CD14-positive monocyte (primary cell): Measurements from ENCODE around the gene ASNSD1. TPM values are rescaled to one million over a fixed set of nuclear protein-coding genes. Genes with fewer than 3 reads are reported as not detected.
A peak's percentile ranks its signal among the peaks of the same experiment; 100 is the strongest.

ENCODE experiments used
- DNase-seq, 3 donors: peaks; one replicate each; pipeline ENCODE4 v3.0.0-alpha.2; 2011 to 2022
- H2AFZ ChIP-seq: 2 replicates; pipeline ENCODE4 v1.6.0; 2012; ENCODE audit warnings: mild to moderate bottlenecking, low read depth, low read length, inconsistent platforms; ENCODE audit not compliant: insufficient read depth, poor library complexity, severe bottlenecking
- H3K27ac ChIP-seq, 2 donors: 1 replicate in 1 of 2; 2 replicates in 1 of 2; pipeline ENCODE4 v1.5.1; 2012 to 2013; ENCODE audit warnings: low read length in 2 of 2, control low read depth in 1 of 2, inconsistent platforms in 1 of 2, low read depth in 1 of 2, mild to moderate bottlenecking in 1 of 2
- H3K27me3 ChIP-seq, 2 donors: one replicate each; pipeline versions ENCODE4 v1.6.0 to v1.6.1; 2011 to 2013; ENCODE audit warnings: low read length in 2 of 2; ENCODE audit not compliant: control insufficient read depth in 2 of 2, insufficient read depth in 2 of 2
- H3K36me3 ChIP-seq, 2 donors: replicated peaks in 1 of 2; 1 replicate in 1 of 2; 2 replicates in 1 of 2; pipeline versions ENCODE4 v1.5.1 to v1.6.1; 2012 to 2013; ENCODE audit warnings: low read length in 2 of 2, control low read depth in 1 of 2, inconsistent platforms in 1 of 2, mild to moderate bottlenecking in 1 of 2; ENCODE audit not compliant: insufficient read depth in 2 of 2, control insufficient read depth in 1 of 2
- H3K4me1 ChIP-seq, 2 donors: 1 replicate in 1 of 2; 2 replicates in 1 of 2; pipeline versions ENCODE4 v1.5.1 to v1.6.1; 2012 to 2013; ENCODE audit warnings: low read length in 2 of 2, control low read depth in 1 of 2, inconsistent platforms in 1 of 2, mild to moderate bottlenecking in 1 of 2, moderate library complexity in 1 of 2; ENCODE audit not compliant: insufficient read depth in 2 of 2, control insufficient read depth in 1 of 2
- H3K4me2 ChIP-seq: replicated peaks from 2 replicates; pipeline ENCODE3; 2012; ENCODE audit warnings: low read length, moderate library complexity, mild to moderate bottlenecking; ENCODE audit not compliant: poor library complexity, severe bottlenecking; ENCODE audit errors: extremely low read depth
- H3K4me3 ChIP-seq, 3 experiments: fragments of 200-600 bp in 1 of 3; sonication (generic) in 1 of 3; replicated peaks in 1 of 3; 1 replicate in 2 of 3; 2 replicates in 1 of 3; pipeline ENCODE4 v1.5.1; 2011 to 2013; ENCODE audit warnings: low read length in 3 of 3, mild to moderate bottlenecking in 3 of 3, control low read depth in 2 of 3, low read depth in 2 of 3, inconsistent platforms in 1 of 3, moderate library complexity in 1 of 3
- H3K79me2 ChIP-seq: 2 replicates; pipeline ENCODE4 v1.6.0; 2012; ENCODE audit warnings: mild to moderate bottlenecking, control low read depth, inconsistent platforms, low read length, moderate library complexity; ENCODE audit not compliant: insufficient read depth
- H3K9ac ChIP-seq: 2 replicates; pipeline ENCODE4 v1.6.0; 2017; ENCODE audit warnings: low read length, mild to moderate bottlenecking; ENCODE audit not compliant: insufficient read depth, poor library complexity, severe bottlenecking
- H3K9me3 ChIP-seq, 2 donors: replicated peaks in 1 of 2; 1 replicate in 1 of 2; 2 replicates in 1 of 2; pipeline versions ENCODE4 v1.5.1 to v1.6.1; 2012 to 2013; ENCODE audit warnings: low read length in 2 of 2, control low read depth in 1 of 2; ENCODE audit not compliant: control insufficient read depth in 1 of 2, insufficient read depth in 1 of 2
- H4K20me1 ChIP-seq: 2 replicates; pipeline ENCODE4 v1.6.0; 2012; ENCODE audit warnings: mild to moderate bottlenecking, low read length, control low read depth, moderate library complexity; ENCODE audit not compliant: insufficient read depth
- H3K27ac Mint-ChIP-seq, 7 donors: one replicate each; pipeline ENCODE4 v1.8.0; 2020; ENCODE audit warnings: mild to moderate bottlenecking in 7 of 7, mixed read lengths in 7 of 7, moderate library complexity in 6 of 7, inconsistent platforms in 2 of 7
- H3K27me3 Mint-ChIP-seq, 3 donors: one replicate each; pipeline ENCODE4 v1.8.0; 2021 to 2022; ENCODE audit warnings: low read depth in 3 of 3, mild to moderate bottlenecking in 3 of 3, mixed read lengths in 3 of 3, moderate library complexity in 3 of 3, inconsistent platforms in 1 of 3
- H3K36me3 Mint-ChIP-seq, 2 donors: one replicate each; pipeline ENCODE4 v1.8.0; 2020; ENCODE audit warnings: mixed read lengths in 2 of 2, inconsistent platforms in 1 of 2, mild to moderate bottlenecking in 1 of 2
- H3K4me1 Mint-ChIP-seq: one replicate; pipeline ENCODE4 v1.8.0; 2020; ENCODE audit warnings: mild to moderate bottlenecking, mixed read lengths
- H3K4me3 Mint-ChIP-seq, 2 donors: one replicate each; pipeline ENCODE4 v1.8.0; 2020; ENCODE audit warnings: mild to moderate bottlenecking in 2 of 2, mixed read lengths in 2 of 2, moderate library complexity in 1 of 2
- H3K9me3 Mint-ChIP-seq, 7 donors: one replicate each; pipeline ENCODE4 v1.8.0; 2020 to 2022; ENCODE audit warnings: mixed read lengths in 7 of 7, mild to moderate bottlenecking in 6 of 7, moderate library complexity in 6 of 7, inconsistent platforms in 2 of 7
- CTCF ChIP-seq: fragments of 200-600 bp; IDR thresholded peaks from one replicate; pipeline ENCODE4 v1.8.0; 2022; ENCODE audit warnings: antibody characterized with exemption, mild to moderate bottlenecking
- WGBS: methylation state at CpG from one replicate; pipeline ENCODE4 v1.1.5; 2013; ENCODE audit warnings: missing lambda C conversion rate; ENCODE audit not compliant: insufficient coverage; 5-methylcytosine and 5-hydroxymethylcytosine counted together
- intact Hi-C, 2 donors: fragments of 100-400 bp; cut with micrococcal nuclease; formaldehyde crosslinking; loops; one replicate each; pipeline versions ENCODE4 v1.15.0 to v1.15.1; 2023
- polyA plus RNA-seq, 3 donors: library from polyadenylated mRNA; depleted of rRNA in 1 of 3; unstranded in 2 of 3; stranded (reverse) in 1 of 3; fragments of 300-500 nt in 2 of 3; fragments of >200 nt in 1 of 3; fragmentation: Illumina TruSeq in 2 of 3; gene quantifications; 1 replicate in 2 of 3; 2 replicates in 1 of 3; pipeline ENCODE4 v1.2.3, GENCODE V29; 2012 to 2021

ASNSD1 gene
- polyA plus RNA-seq, 3 donors = 8.6 to 27.1 (median 26.6) TPM

GRCh38 chr2:189623049-189623448 is 38.2 kb upstream of the ASNSD1 start:
- Mint-ChIP-seq H3K27ac (no peak overlapping the region), H3K27me3 (peaks cover 0 to 4% (median 0%) of the 10 kb centered on the region in 3 donors), H3K9me3 (no peaks in the 10 kb centered on the region), H3K4me3 (no peak overlapping the region), H3K4me1 (peaks cover 2% of the 10 kb centered on the region), H3K36me3 (no peaks in the 10 kb centered on the region)
- Histone ChIP-seq H3K36me3 (no peaks in the 10 kb centered on the region), H3K27ac (no peak overlapping the region), H2AFZ (no peak overlapping the region), H3K4me1 (no peaks in the 10 kb centered on the region), H3K4me3 (no peak overlapping the region), H3K9me3 (no peaks in the 10 kb centered on the region), H3K4me2 (no peak overlapping the region), H3K9ac (no peak overlapping the region), H3K79me2 (no peaks in the 10 kb centered on the region), H3K27me3 (no peaks in the 10 kb centered on the region), H4K20me1 (no peaks in the 10 kb centered on the region)
- TF ChIP-seq CTCF = no peak
- intact Hi-C loops = no loop called here
- DNase-seq = no peak
- no CpG with 5 or more reads among the region's 1 CpG for WGBS

GRCh38 chr2:189624648-189625355 is 36.5 kb upstream of the ASNSD1 start:
- H3K27me3 Mint-ChIP-seq = peaks cover 0 to 4% (median 0%) of the 10 kb centered on the region in 3 donors
- no peak overlapping the region for H3K4me2 ChIP-seq
- H3K27ac Mint-ChIP-seq = peak overlapping the region in 1 of 7 donors; percentile 34
- no peaks in the 10 kb centered on the region for H3K27me3 ChIP-seq
- H4K20me1 ChIP-seq = no peaks in the 10 kb centered on the region
- no peaks in the 10 kb centered on the region for H3K4me1 ChIP-seq
- no peaks in the 10 kb centered on the region for H3K36me3 ChIP-seq
- H3K4me3 Mint-ChIP-seq = no peak overlapping the region
- no CpG with 5 or more reads among the region's 3 CpGs for WGBS
- DNase-seq = no peak
- no peak overlapping the region for H2AFZ ChIP-seq
- no peaks in the 10 kb centered on the region for H3K9me3 Mint-ChIP-seq
- no peak overlapping the region for H3K27ac ChIP-seq
- H3K79me2 ChIP-seq = no peaks in the 10 kb centered on the region
- no peak for TF ChIP-seq CTCF
- H3K4me3 ChIP-seq = no peak overlapping the region
- intact Hi-C loops = no loop called here
- H3K36me3 Mint-ChIP-seq = no peaks in the 10 kb centered on the region
- no peak overlapping the region for H3K9ac ChIP-seq
- no peaks in the 10 kb centered on the region for H3K9me3 ChIP-seq
- H3K4me1 Mint-ChIP-seq = peaks cover 2% of the 10 kb centered on the region
